K562 (cell line): ENCODE measurements around the gene UPF2. TPM values are rescaled to one million over a fixed set of nuclear protein-coding genes. Genes with fewer than 3 reads are reported as not detected.
A peak's percentile ranks its signal among the peaks of the same experiment; 100 is the strongest.

Source experiments
- ATAC-seq: fragments of 200-7000 bp; cut with Tn5 transposase; 3 replicates; pipeline ENCODE4 v1.9.1; 2020; ENCODE audit warnings: moderate library complexity
- BruUV-seq: library from RNA; stranded (reverse); fragments of 400-500 nt; replicated peaks from 2 replicates; lab custom pipeline; 2021; lab: Mats Ljungman, UMichigan
- CTCF ChIA-PET: fragments of 300-600 bp; formaldehyde crosslinking; extraction: SDS; loops from one replicate; lab custom pipeline; 2021; ENCODE audit warnings: low intra/inter-chr PET ratio; lab: Yijun Ruan, JAX
- POLR2A ChIA-PET: fragments of 300-600, 350-650 bp; sonication (Branson Sonifier 250); formaldehyde crosslinking; extraction: SDS; loops from one replicate; lab custom pipeline; 2021; ENCODE audit warnings: antibody characterized with exemption, inconsistent platforms; lab: Yijun Ruan, JAX
- DNase-seq, 4 experiments: peaks; one replicate each; pipeline versions ENCODE4 v3.0.0 to v3.0.0-alpha.2; 2011 to 2018; ENCODE audit warnings: low spot score in 3 of 4, mixed read lengths in 3 of 4; ENCODE audit errors: extremely low read depth in 1 of 4
- FAIRE-seq: peaks from 2 replicates; lab custom pipeline; 2011; peaks lifted over from hg19 to GRCh38; lab: Jason Lieb, UNC
- H2AFZ ChIP-seq: 2 replicates; pipeline ENCODE4 v1.6.0; 2011; ENCODE audit warnings: low read depth, low read length, control low read depth, inconsistent platforms
- H3K27ac ChIP-seq: fragments of 200-600 bp; 3 replicates; pipeline ENCODE4 v1.8.0; 2011; ENCODE audit warnings: low read depth, mild to moderate bottlenecking, control low read depth, inconsistent platforms, low read length, moderate library complexity, mixed read lengths; ENCODE audit errors: extremely low read depth
- H3K27me3 ChIP-seq, 2 experiments: fragments of 300-600 bp in 1 of 2; 2 replicates in 1 of 2; 3 replicates in 1 of 2; pipeline versions ENCODE4 v1.6.0 to v1.8.0; 2011; ENCODE audit warnings: inconsistent platforms in 2 of 2, low read length in 2 of 2, mild to moderate bottlenecking in 1 of 2, mixed read lengths in 1 of 2, moderate library complexity in 1 of 2; ENCODE audit not compliant: control insufficient read depth in 2 of 2, insufficient read depth in 2 of 2
- H3K36me3 ChIP-seq: fragments of 300-600 bp; 3 replicates; pipeline ENCODE4 v1.8.0; 2011; ENCODE audit warnings: mild to moderate bottlenecking, low read length, inconsistent platforms; ENCODE audit not compliant: control insufficient read depth, insufficient read depth
- H3K4me1 ChIP-seq, 2 experiments: fragments of 200-600 bp in 1 of 2; replicated peaks in 1 of 2; 2 replicates in 1 of 2; 3 replicates in 1 of 2; pipeline versions ENCODE4 v1.5.1 to v1.8.0; 2011; ENCODE audit warnings: inconsistent platforms in 2 of 2, low read length in 2 of 2, mild to moderate bottlenecking in 1 of 2, mixed read lengths in 1 of 2, moderate library complexity in 1 of 2; ENCODE audit not compliant: control insufficient read depth in 2 of 2, insufficient read depth in 2 of 2
- H3K4me2 ChIP-seq: 2 replicates; pipeline ENCODE4 v1.6.1; 2011; ENCODE audit warnings: low read length, control low read depth, inconsistent platforms, mixed read lengths; ENCODE audit not compliant: insufficient read depth
- H3K4me3 ChIP-seq: fragments of 200-600 bp; sonication (generic), shearing (Covaris generic); 2 replicates; pipeline ENCODE4 v1.5.1; 2016; ENCODE audit warnings: control low read depth, inconsistent platforms
- H3K79me2 ChIP-seq: fragments of 200-600 bp; 3 replicates; pipeline ENCODE4 v1.8.0; 2011; ENCODE audit warnings: low read length, inconsistent platforms; ENCODE audit not compliant: control insufficient read depth, insufficient read depth
- H3K9ac ChIP-seq, 2 experiments: 2 replicates each; pipeline versions ENCODE4 v1.6.0 to v1.6.1; 2011; ENCODE audit warnings: low read depth in 2 of 2, low read length in 2 of 2, control low read depth in 1 of 2, inconsistent platforms in 1 of 2, mild to moderate bottlenecking in 1 of 2, mixed read lengths in 1 of 2; ENCODE audit not compliant: insufficient read depth in 1 of 2
- H3K9me1 ChIP-seq: one replicate; pipeline ENCODE4 v1.6.0; 2011; ENCODE audit warnings: inconsistent platforms, mild to moderate bottlenecking, low read length, moderate library complexity; ENCODE audit not compliant: control insufficient read depth, insufficient read depth
- H3K9me3 ChIP-seq: replicated peaks from 2 replicates; pipeline ENCODE4 v1.5.1; 2011; ENCODE audit warnings: low read depth, low read length, inconsistent platforms; ENCODE audit not compliant: control insufficient read depth, insufficient read depth
- H4K20me1 ChIP-seq: replicated peaks from 2 replicates; pipeline ENCODE4 v1.6.1; 2011; ENCODE audit warnings: low read length, inconsistent platforms, mixed read lengths; ENCODE audit not compliant: control insufficient read depth, insufficient read depth
- CHCHD3 ChIP-seq: fragments of 250-450 bp; sonication (Bioruptor Pico); IDR thresholded peaks from 2 replicates; pipeline ENCODE4 v2.1.2; 2022; ENCODE audit warnings: mild to moderate bottlenecking
- CHD1 ChIP-seq: fragments of 200-600 bp; sonication (generic); IDR thresholded peaks from one replicate; pipeline ENCODE4 v1.6.1; 2012; ENCODE audit warnings: mild to moderate bottlenecking, moderate library complexity, low read length, inconsistent platforms
- ESRRB ChIP-seq: fragments of 250-450 bp; sonication (Bioruptor Pico); IDR thresholded peaks from 2 replicates; pipeline ENCODE4 v1.5.0; 2020; ENCODE audit warnings: mild to moderate bottlenecking, moderate library complexity, borderline replicate concordance
- GATAD2A ChIP-seq: fragments of 450-650 bp; IDR thresholded peaks from 2 replicates; pipeline ENCODE4 v1.6.1; 2017
- JUND ChIP-seq, 2 experiments: IDR thresholded peaks; 2 replicates in 1 of 2; 3 replicates in 1 of 2; pipeline ENCODE4 v1.6.1; 2011; ENCODE audit warnings: borderline replicate concordance in 2 of 2, low read depth in 2 of 2, low read length in 2 of 2, improper control_type of control experiment in 1 of 2, missing biosample characterization in 1 of 2, missing genetic modification characterization in 1 of 2, missing genetic modification reagents in 1 of 2
- KLF6 ChIP-seq: fragments of 250-450 bp; sonication (Bioruptor Pico); IDR thresholded peaks from 2 replicates; pipeline ENCODE4 v1.4.0; 2020; ENCODE audit warnings: mild to moderate bottlenecking, moderate library complexity, borderline replicate concordance
- PHTF2 ChIP-seq: fragments of 250-450 bp; sonication (Bioruptor Pico); IDR thresholded peaks from 2 replicates; pipeline ENCODE4 v1.5.0; 2021; ENCODE audit warnings: mild to moderate bottlenecking
- TSHZ1 ChIP-seq: fragments of 250-450 bp; sonication (Bioruptor Pico); IDR thresholded peaks from 2 replicates; pipeline ENCODE4 v1.4.0; 2020; ENCODE audit warnings: mild to moderate bottlenecking, moderate library complexity
- ZNF124 ChIP-seq: sonication (generic); formaldehyde crosslinking; IDR thresholded peaks from 2 replicates; pipeline ENCODE4 v1.8.1; 2022; ENCODE audit warnings: missing genetic modification reagents
- ZNF197 ChIP-seq: fragments of 200-800 bp; sonication (Bioruptor generic); IDR thresholded peaks from 2 replicates; pipeline ENCODE4 v1.6.1; 2016; ENCODE audit warnings: low read depth, missing genetic modification characterization, missing compliant biosample characterization
- ZNF224 ChIP-seq: sonication (generic); formaldehyde crosslinking; IDR thresholded peaks from 2 replicates; pipeline ENCODE4 v1.8.0; 2022; ENCODE audit warnings: mild to moderate bottlenecking, missing genetic modification reagents
- ZNF408 ChIP-seq: fragments of 250-450 bp; sonication (Bioruptor Pico); IDR thresholded peaks from 2 replicates; pipeline ENCODE4 v1.4.0; 2020; ENCODE audit warnings: low read depth, mild to moderate bottlenecking, moderate library complexity
- WGBS: fragments of 100-300 bp; shearing (Covaris generic); methylation state at CpG from one replicate; pipeline ENCODE4 v1.1.6; 2016; ENCODE audit warnings: low coverage, mixed read lengths; ENCODE audit not compliant: insufficient coverage; ENCODE audit errors: missing lambda C conversion rate; 5-methylcytosine and 5-hydroxymethylcytosine counted together
- in situ Hi-C: fragments of 300-500 bp; cut with MboI; formaldehyde crosslinking; loops from 4 replicates; pipeline ENCODE4 v1.15.0; 2018; ENCODE audit warnings: inconsistent platforms, mixed read lengths
- intact Hi-C: fragments of 100-400 bp; cut with micrococcal nuclease; formaldehyde crosslinking; loops from 2 replicates; pipeline ENCODE4 v1.14.2; 2022
- polyA plus RNA-seq, 8 experiments: library from polyadenylated mRNA; depleted of rRNA in 4 of 8; stranded (reverse) in 5 of 8; unstranded in 3 of 8; fragments of >200 nt; fragmentation: Nextera tagmentation in 2 of 8; fragmentation: Illumina TruSeq in 1 of 8; extraction: Ambion mirVana in 2 of 8; extraction: Trizol in 1 of 8; gene quantifications; 2 replicates each; pipeline versions ENCODE4 v1.2.1 to v1.2.3, GENCODE V29; 2011 to 2014; ENCODE audit warnings: inconsistent platforms in 1 of 8, missing spikeins in 1 of 8
- total RNA-seq, 7 experiments: library from RNA; depleted of rRNA in 6 of 7; stranded (reverse); fragments of >200 nt in 6 of 7; fragmentation: Illumina TruSeq in 2 of 7; extraction: Trizol in 2 of 7; gene quantifications; 2 replicates each; pipeline versions ENCODE4 v1.2.1 to v1.2.3, GENCODE V29; 2011 to 2021; ENCODE audit warnings: low replicate concordance in 1 of 7
- TF ChIP-seq, protein P1 (sequence below): sonication (generic); formaldehyde crosslinking; IDR thresholded peaks from 2 replicates; pipeline ENCODE4 v1.8.0; 2022; ENCODE audit warnings: missing genetic modification reagents, mild to moderate bottlenecking, moderate library complexity, borderline replicate concordance
- TF ChIP-seq, protein P2 (sequence below): fragments of 450-650 bp; IDR thresholded peaks from 2 replicates; pipeline ENCODE4 v1.6.1; 2016

Gene UPF2
- total and polyA plus RNA-seq, 9 of the 15 experiments (the other 6 are each of a cell fraction or from before 2014, with no cell fraction given) = 13.9 to 37.7 (median 23.7) TPM

DNA sequence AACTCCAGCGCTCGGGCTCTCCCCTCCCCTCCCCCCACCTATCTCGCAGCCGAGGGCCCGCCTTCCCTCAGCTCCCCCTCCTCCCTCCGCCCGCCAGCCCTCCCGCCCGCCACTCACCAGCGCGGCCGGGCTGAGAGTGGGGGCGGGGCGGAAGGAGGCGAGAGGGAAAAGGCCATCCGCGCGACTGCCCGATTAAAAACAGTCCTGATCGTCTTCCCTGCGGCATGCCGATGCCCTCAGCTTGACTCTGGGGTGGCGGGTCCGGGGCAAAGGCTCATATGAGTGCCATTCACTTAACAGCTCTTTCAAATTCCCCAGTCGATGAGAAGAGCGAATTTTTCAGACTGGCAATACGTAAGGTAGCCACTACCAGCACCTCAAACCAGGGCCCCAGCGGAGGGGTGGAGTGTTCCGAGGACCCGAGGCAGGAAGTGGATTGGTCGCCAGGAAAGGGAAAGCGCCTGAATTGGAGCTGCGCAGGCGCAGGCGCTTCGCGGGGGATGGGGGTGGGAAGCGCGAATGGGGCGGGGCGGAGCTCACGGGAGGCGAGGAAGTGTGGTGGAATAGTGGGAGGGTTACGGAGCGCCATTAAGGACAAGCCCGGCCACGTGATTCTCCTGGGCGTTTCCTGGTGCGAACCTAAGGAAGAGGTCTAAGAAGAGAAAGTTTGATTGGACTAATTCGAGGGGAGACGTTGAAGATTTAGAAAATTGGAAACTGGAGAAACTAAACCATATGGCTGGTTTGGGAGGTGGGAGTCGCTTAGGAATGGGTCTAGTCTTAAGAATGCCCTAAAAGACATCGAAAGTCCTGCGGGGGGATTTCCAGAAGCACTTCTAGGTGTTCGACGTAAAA lies at the start of gene UPF2 (continued):
- TF ChIP-seq, protein P1, sequence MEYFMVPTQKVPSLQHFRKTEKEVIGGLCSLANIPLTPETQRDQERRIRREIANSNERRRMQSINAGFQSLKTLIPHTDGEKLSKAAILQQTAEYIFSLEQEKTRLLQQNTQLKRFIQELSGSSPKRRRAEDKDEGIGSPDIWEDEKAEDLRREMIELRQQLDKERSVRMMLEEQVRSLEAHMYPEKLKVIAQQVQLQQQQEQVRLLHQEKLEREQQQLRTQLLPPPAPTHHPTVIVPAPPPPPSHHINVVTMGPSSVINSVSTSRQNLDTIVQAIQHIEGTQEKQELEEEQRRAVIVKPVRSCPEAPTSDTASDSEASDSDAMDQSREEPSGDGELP (CRISPR knock-in tag) = peak; percentile 75; the same call in 1 of the 2 replicates
- TF ChIP-seq KLF6 (CRISPR knock-in tag) (peak; percentile 78; the same call in 1 of the 2 replicates), GATAD2A (no peak)

GRCh38 chr10:12091421-12091820 lies 48.8 kb upstream of the UPF2 start:
- no TSS peak for BruUV-seq
- in situ Hi-C loops = no loop called here
- DNase-seq = no peak
- no peak overlapping the region for H3K4me2 ChIP-seq
- no peak overlapping the region for H3K4me3 ChIP-seq
- no peak for ATAC-seq
- no peak overlapping the region for H2AFZ ChIP-seq
- intact Hi-C loops = no loop called here
- ChIA-PET POLR2A (interaction anchor here (0.6 kb wide), 1 partner anchor 15 kb away, joined by 3 read pairs; no protein-coding TSS in a partner anchor), CTCF (no interaction called here)
- H3K9ac ChIP-seq = no peak overlapping the region
- H3K27me3 ChIP-seq = no peaks in the 10 kb centered on the region
- H3K27ac ChIP-seq = no peak overlapping the region
- H3K79me2 ChIP-seq = no peaks in the 10 kb centered on the region
- no peaks in the 10 kb centered on the region for H3K9me3 ChIP-seq
- H3K36me3 ChIP-seq = peaks cover 10% of the 10 kb centered on the region; the same call in 2 of the 3 replicates
- no peak for FAIRE-seq
- H3K4me1 ChIP-seq = peaks cover 0 to 3% of the 10 kb centered on the region in 2 experiments; a peak in 2 of 5 replicates
- 90% methylated on average over 4 of the region's 4 CpGs for WGBS
- no peaks in the 10 kb centered on the region for H4K20me1 ChIP-seq
- no peaks in the 10 kb centered on the region for H3K9me1 ChIP-seq
- TF ChIP-seq, protein P2, sequence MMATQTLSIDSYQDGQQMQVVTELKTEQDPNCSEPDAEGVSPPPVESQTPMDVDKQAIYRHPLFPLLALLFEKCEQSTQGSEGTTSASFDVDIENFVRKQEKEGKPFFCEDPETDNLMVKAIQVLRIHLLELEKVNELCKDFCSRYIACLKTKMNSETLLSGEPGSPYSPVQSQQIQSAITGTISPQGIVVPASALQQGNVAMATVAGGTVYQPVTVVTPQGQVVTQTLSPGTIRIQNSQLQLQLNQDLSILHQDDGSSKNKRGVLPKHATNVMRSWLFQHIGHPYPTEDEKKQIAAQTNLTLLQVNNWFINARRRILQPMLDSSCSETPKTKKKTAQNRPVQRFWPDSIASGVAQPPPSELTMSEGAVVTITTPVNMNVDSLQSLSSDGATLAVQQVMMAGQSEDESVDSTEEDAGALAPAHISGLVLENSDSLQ = no peak
- TF ChIP-seq JUND (IDR thresholded peaks at IDR 0.05; ENCODE audit: borderline replicate concordance, low read depth, low read length) (no peak), JUND (tag; IDR thresholded peaks at IDR 0.05; ENCODE audit: borderline replicate concordance, low read depth, low read length) (no peak), CHD1 (no peak), ZNF408 (no peak), ZNF224 (no peak), TSHZ1 (CRISPR knock-in tag) (no peak), ZNF197 (CRISPR knock-in tag) (no peak), ESRRB (no peak), CHCHD3 (no peak), PHTF2 (CRISPR knock-in tag) (no peak), ZNF124 (CRISPR knock-in tag) (no peak)
